Measurements from ENCODE around the gene HAUS8. TPM values are rescaled to one million over a fixed set of nuclear protein-coding genes. Genes with fewer than 3 reads are reported as not detected.
A peak's percentile ranks its signal among the peaks of the same experiment; 100 is the strongest.

The HAUS8 gene
- total RNA-seq, 1 experiment from 2014 or later = 19.1 TPM

- intact Hi-C loops (cut with micrococcal nuclease) = loop anchor here (1.0 kb wide), 2 partner anchors 28 to 55 kb away; no protein-coding TSS in a partner anchor
- Histone ChIP-seq H3K4me3 (ENCODE audit: low read length) (peak overlapping the region; percentile 6; the same call in 1 of the 2 replicates), H2AFZ (ENCODE audit: low read length) (no peak overlapping the region), H3K9ac (ENCODE audit: low read length) (no peak overlapping the region), H3K27ac (ENCODE audit: low read length) (peak overlapping the region; percentile 95), H4K20me1 (ENCODE audit: low read length) (peaks cover 16% of the 10 kb centered on the region; the same call in 1 of the 2 replicates), H3K36me3 (ENCODE audit: low read depth, low read length) (no peaks in the 10 kb centered on the region; the same call in 1 of the 2 replicates), H3K4me2 (ENCODE audit: low read length) (peak overlapping the region; percentile 45), H3K27me3 (ENCODE audit: low read length) (no peaks in the 10 kb centered on the region), H3K9me2 (replicated peaks; ENCODE audit: low read length) (no peaks in the 10 kb centered on the region), H3K4me1 (ENCODE audit: insufficient read depth, low read length) (peaks cover 26% of the 10 kb centered on the region), H3F3A (ENCODE audit: low read length, unreplicated experiment) (no peaks in the 10 kb centered on the region), H3K79me2 (ENCODE audit: low read length) (peaks cover 90% of the 10 kb centered on the region), H3K9me3 (ENCODE audit: low read length) (no peaks in the 10 kb centered on the region)
- no TSS peak for BruUV-seq (replicated peaks)
- TF ChIP-seq EZH2 (IDR thresholded peaks at IDR 0.05; ENCODE audit: low read length, unreplicated experiment) (no peak), CTCF (conservative IDR thresholded peaks at IDR 0.05; ENCODE audit: low read depth, low read length) (no peak), EZH2phosphoT487 (IDR thresholded peaks at IDR 0.05; ENCODE audit: borderline replicate concordance, low read length) (no peak)
- POLR2A ChIA-PET (ENCODE audit: unreplicated experiment) = interaction anchor here (0.6 kb wide), 1 partner anchor 16 kb away, joined by 6 read pairs; no protein-coding TSS in a partner anchor
- ATAC-seq (no peak), DNase-seq (no peak)
- CTCF ChIA-PET = no interaction called here
Measured at GRCh38 chr19:17080440-17080801, 5.2 kb upstream of the HAUS8 start.

- intact Hi-C loops (cut with micrococcal nuclease) = loop anchor here (1.0 kb wide), 2 partner anchors 28 to 55 kb away; no protein-coding TSS in a partner anchor
- Histone ChIP-seq H3K27me3 (ENCODE audit: low read length) (no peaks in the 10 kb centered on the region), H3K79me2 (ENCODE audit: low read length) (peaks cover 88% of the 10 kb centered on the region), H4K20me1 (ENCODE audit: low read length) (peaks cover 16% of the 10 kb centered on the region; the same call in 1 of the 2 replicates), H3K27ac (ENCODE audit: low read length) (peak overlapping the region; percentile 95), H3K9me3 (ENCODE audit: low read length) (no peaks in the 10 kb centered on the region), H3K4me3 (ENCODE audit: low read length) (peak overlapping the region; percentile 69), H3K9me2 (replicated peaks; ENCODE audit: low read length) (no peaks in the 10 kb centered on the region), H3K9ac (ENCODE audit: low read length) (peak overlapping the region; percentile 81), H3K36me3 (ENCODE audit: low read depth, low read length) (no peaks in the 10 kb centered on the region; the same call in 1 of the 2 replicates), H3F3A (ENCODE audit: low read length, unreplicated experiment) (no peaks in the 10 kb centered on the region), H3K4me2 (ENCODE audit: low read length) (peak overlapping the region; percentile 87), H3K4me1 (ENCODE audit: insufficient read depth, low read length) (peaks cover 26% of the 10 kb centered on the region), H2AFZ (ENCODE audit: low read length) (peak overlapping the region; percentile 52)
- DNase-seq = peak; percentile 96
- TF ChIP-seq EZH2phosphoT487 (IDR thresholded peaks at IDR 0.05; ENCODE audit: borderline replicate concordance, low read length) = no peak
- no peak for TF ChIP-seq EZH2 (IDR thresholded peaks at IDR 0.05; ENCODE audit: low read length, unreplicated experiment)
- TF ChIP-seq CTCF (conservative IDR thresholded peaks at IDR 0.05; ENCODE audit: low read depth, low read length) = peak; percentile 70
- BruUV-seq (replicated peaks) = no TSS peak
- POLR2A ChIA-PET (ENCODE audit: unreplicated experiment) = no interaction called here
- ATAC-seq = peak; percentile 79
- CTCF ChIA-PET = no interaction called here
Measured at GRCh38 chr19:17079710-17080439, 4.6 kb upstream of the HAUS8 start.

Data from PC-3 (cell line).